GM12878 (cell line): ENCODE data around the gene AFAP1.

Experiments
- CBX5 ChIP-seq: sonication (generic); IDR thresholded peaks from 2 replicates; pipeline ENCODE4 v1.6.1; 2016; ENCODE audit warnings: low read depth, moderate library complexity, mild to moderate bottlenecking, inconsistent platforms
- CREM ChIP-seq: IDR thresholded peaks from 2 replicates; pipeline ENCODE4 v1.6.1; 2014; ENCODE audit warnings: antibody characterized with exemption, low read depth
- HDAC6 ChIP-seq: fragments of 200-600 bp; sonication (generic); IDR thresholded peaks from one replicate; pipeline ENCODE4 v1.8.0; 2017; ENCODE audit warnings: antibody characterized with exemption; ENCODE audit not compliant: unreplicated experiment
- IRF3 ChIP-seq: fragments of 450-650 bp; IDR thresholded peaks from 2 replicates; pipeline ENCODE4 v1.6.1; 2014; ENCODE audit warnings: mild to moderate bottlenecking
- NFXL1 ChIP-seq: fragments of 450-650 bp; IDR thresholded peaks from 2 replicates; pipeline ENCODE4 v1.6.1; 2017; ENCODE audit warnings: antibody characterized with exemption, mild to moderate bottlenecking, borderline replicate concordance
- POLR2A ChIP-seq: IDR thresholded peaks from 2 replicates; pipeline ENCODE4 v1.6.1; 2011; ENCODE audit warnings: low read depth, mild to moderate bottlenecking, low read length
- STAT3 ChIP-seq: IDR thresholded peaks from 2 replicates; pipeline ENCODE4 v1.6.1; 2011; ENCODE audit warnings: low read depth, low read length, improper control_type of control experiment
- ZNF274 ChIP-seq: IDR thresholded peaks from one replicate; pipeline ENCODE4 v1.8.0; 2011; ENCODE audit not compliant: insufficient read length, insufficient read depth
- TF ChIP-seq, protein P1 (sequence below), 3 experiments: IDR thresholded peaks in 2 of 3; conservative IDR thresholded peaks in 1 of 3; 2 replicates each; pipeline ENCODE4 v1.5.1; 2011; ENCODE audit warnings: low read depth in 3 of 3, low read length in 3 of 3, mild to moderate bottlenecking in 3 of 3, control low read depth in 2 of 3, moderate library complexity in 2 of 3, inconsistent platforms in 1 of 3, mixed read lengths in 1 of 3; ENCODE audit not compliant: control insufficient read depth in 2 of 3, insufficient read depth in 1 of 3; ENCODE audit errors: extremely low read depth in 1 of 3

DNA sequence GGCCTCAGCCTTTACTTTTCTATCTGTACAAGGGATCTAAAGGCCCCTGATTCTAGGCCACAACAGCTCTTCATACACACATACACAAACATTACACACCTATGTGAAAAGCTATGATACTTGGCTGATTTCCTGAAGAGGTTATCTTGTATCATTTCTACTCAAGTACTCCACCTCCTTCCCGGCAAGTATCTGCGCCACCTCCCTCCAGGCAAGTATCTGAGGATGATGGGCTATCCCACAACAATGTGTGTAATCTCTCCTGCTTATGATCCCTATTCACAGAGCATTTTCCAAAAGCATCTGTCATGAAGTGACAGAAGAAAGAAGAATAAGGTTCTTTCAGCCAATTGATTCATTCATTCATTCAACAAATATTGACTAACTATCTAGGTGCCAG, 36.8 kb downstream of the AFAP1 start:
- TF ChIP-seq CBX5 (no peak), NFXL1 (no peak), POLR2A (no peak), ZNF274 (no peak), CREM (no peak), HDAC6 (no peak), STAT3 (no peak), IRF3 (no peak)
- TF ChIP-seq, protein P1, sequence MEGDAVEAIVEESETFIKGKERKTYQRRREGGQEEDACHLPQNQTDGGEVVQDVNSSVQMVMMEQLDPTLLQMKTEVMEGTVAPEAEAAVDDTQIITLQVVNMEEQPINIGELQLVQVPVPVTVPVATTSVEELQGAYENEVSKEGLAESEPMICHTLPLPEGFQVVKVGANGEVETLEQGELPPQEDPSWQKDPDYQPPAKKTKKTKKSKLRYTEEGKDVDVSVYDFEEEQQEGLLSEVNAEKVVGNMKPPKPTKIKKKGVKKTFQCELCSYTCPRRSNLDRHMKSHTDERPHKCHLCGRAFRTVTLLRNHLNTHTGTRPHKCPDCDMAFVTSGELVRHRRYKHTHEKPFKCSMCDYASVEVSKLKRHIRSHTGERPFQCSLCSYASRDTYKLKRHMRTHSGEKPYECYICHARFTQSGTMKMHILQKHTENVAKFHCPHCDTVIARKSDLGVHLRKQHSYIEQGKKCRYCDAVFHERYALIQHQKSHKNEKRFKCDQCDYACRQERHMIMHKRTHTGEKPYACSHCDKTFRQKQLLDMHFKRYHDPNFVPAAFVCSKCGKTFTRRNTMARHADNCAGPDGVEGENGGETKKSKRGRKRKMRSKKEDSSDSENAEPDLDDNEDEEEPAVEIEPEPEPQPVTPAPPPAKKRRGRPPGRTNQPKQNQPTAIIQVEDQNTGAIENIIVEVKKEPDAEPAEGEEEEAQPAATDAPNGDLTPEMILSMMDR (IDR thresholded peaks at IDR 0.05 in 2 of 3, conservative IDR thresholded peaks at IDR 0.05 in 1 of 3; ENCODE audit: control insufficient read depth in 2 of 3, extremely low read depth in 1 of 3, insufficient read depth in 1 of 3, low read depth in 3 of 3, low read length in 3 of 3), result no peak
